ENCODE data around the gene SLC43A1. TPM values are rescaled to one million over a fixed set of nuclear protein-coding genes. Genes with fewer than 3 reads are reported as not detected.

SLC43A1 gene
- total RNA-seq, 1 experiment from 2014 or later: 27.1 TPM

GRCh38 chr11:57436031-57436430 is 79.5 kb downstream of the SLC43A1 start:
- POLR2A ChIA-PET: no interaction called here
- peaks cover 2% of the 10 kb centered on the region; the same call in 1 of the 2 replicates for H3K4me1 Mint-ChIP-seq
- no peaks in the 10 kb centered on the region for H3K36me3 Mint-ChIP-seq
- CTCF ChIA-PET: interaction anchor here (0.8 to 1.3 kb wide), 3 partner anchors 10 to 22 kb away, joined by 5 to 6 read pairs (median 5); partner anchors contain the start of gene SLC43A3
- ATAC-seq (no peak), DNase-seq (ENCODE audit: low spot score) (no peak)
- H3K27me3 Mint-ChIP-seq (ENCODE audit: low read depth): peaks cover 4% of the 10 kb centered on the region
- no peak overlapping the region for H3K27ac Mint-ChIP-seq
- no peak for TF ChIP-seq FOXP1 (CRISPR knock-in tag; IDR thresholded peaks at IDR 0.05; ENCODE audit: borderline replicate concordance)
- TF ChIP-seq OVOL2 (CRISPR knock-in tag; IDR thresholded peaks at IDR 0.05; ENCODE audit: borderline replicate concordance): no peak
- no peak for TF ChIP-seq ELF4 (CRISPR knock-in tag; IDR thresholded peaks at IDR 0.05; ENCODE audit: low read depth)
- TF ChIP-seq SMAD4 (CRISPR knock-in tag; IDR thresholded peaks at IDR 0.05): no peak
- no peak overlapping the region for H3K4me3 Mint-ChIP-seq
- no peaks in the 10 kb centered on the region for H3K9me3 Mint-ChIP-seq

DNA sequence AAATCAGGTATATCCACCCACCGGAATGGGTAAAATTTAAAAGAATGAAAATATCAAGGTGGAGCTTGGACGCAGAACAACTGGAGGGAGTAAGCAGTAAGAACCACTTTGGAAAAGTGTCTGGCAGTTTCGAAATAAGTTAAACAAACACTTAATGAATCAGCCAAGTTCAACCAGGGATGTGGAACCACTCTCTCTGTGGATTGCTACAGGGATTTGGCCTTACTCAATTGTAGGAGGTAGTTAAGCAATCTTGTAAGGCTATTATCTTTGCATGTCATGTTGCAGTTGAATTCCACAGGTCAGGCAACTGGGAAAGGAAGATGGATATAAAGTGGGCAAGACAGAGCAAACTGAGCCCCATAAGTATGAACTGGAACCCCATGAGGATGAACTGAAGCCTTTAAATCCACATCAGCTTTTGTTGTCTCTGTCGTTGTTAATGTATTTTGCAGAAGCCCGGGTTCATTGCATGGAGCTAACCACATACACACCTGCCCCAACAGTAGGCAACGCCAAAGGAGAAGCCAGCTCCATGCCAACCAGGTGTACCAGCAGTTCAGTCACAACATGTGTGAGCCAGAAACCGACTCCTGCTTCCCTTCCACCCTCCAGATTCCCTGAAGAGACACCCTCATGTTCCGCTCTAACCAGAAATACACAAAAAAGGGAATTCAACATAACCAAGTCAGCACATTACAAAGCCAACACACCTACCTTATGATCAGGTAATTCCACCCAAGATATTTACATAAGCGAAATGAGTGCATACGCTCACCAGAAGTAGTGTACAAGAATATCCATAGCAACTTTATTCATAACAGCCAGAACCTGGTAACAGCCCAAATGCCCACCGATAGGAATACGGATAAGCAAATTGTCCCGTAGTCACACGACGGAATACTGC is 80.6 kb downstream of the SLC43A1 start:
- peaks cover 2% of the 10 kb centered on the region; the same call in 1 of the 2 replicates for H3K4me1 Mint-ChIP-seq
- ChIA-PET CTCF (interaction anchor here (1.1 kb wide), 1 partner anchor 75 kb away, joined by 3 read pairs; no protein-coding TSS in a partner anchor), POLR2A (no interaction called here)
- ATAC-seq: no peak
- H3K4me3 Mint-ChIP-seq: no peak overlapping the region
- no peak for DNase-seq (ENCODE audit: low spot score)
- no peak overlapping the region for H3K27ac Mint-ChIP-seq
- H3K36me3 Mint-ChIP-seq: no peaks in the 10 kb centered on the region
- peak; percentile 97 for TF ChIP-seq GABPB1 (CRISPR knock-in tag; IDR thresholded peaks at IDR 0.05)
- TF ChIP-seq ZNF416 (CRISPR knock-in tag; IDR thresholded peaks at IDR 0.05): no peak
- TF ChIP-seq, protein P1, sequence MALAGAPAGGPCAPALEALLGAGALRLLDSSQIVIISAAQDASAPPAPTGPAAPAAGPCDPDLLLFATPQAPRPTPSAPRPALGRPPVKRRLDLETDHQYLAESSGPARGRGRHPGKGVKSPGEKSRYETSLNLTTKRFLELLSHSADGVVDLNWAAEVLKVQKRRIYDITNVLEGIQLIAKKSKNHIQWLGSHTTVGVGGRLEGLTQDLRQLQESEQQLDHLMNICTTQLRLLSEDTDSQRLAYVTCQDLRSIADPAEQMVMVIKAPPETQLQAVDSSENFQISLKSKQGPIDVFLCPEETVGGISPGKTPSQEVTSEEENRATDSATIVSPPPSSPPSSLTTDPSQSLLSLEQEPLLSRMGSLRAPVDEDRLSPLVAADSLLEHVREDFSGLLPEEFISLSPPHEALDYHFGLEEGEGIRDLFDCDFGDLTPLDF (CRISPR knock-in tag; IDR thresholded peaks at IDR 0.05): no peak
- TF ChIP-seq AFF4 (CRISPR knock-in tag; IDR thresholded peaks at IDR 0.05; ENCODE audit: borderline replicate concordance): no peak
- no peaks in the 10 kb centered on the region for H3K9me3 Mint-ChIP-seq
- H3K27me3 Mint-ChIP-seq (ENCODE audit: low read depth): peaks cover 7% of the 10 kb centered on the region

Other genes with a start within 250 kb of the SLC43A1 start
- gene TNKS1BP1, start 190.8 kb downstream of the SLC43A1 start, total RNA-seq (2021): 109 to 127 TPM (median 125 TPM) in 3 replicates
- gene SSRP1, start 179.8 kb downstream of the SLC43A1 start, total RNA-seq (2021): 218 to 228 TPM (median 223 TPM) in 3 replicates
- gene P2RX3, start 177.3 kb downstream of the SLC43A1 start, total RNA-seq (2021): 0.26 to 1.1 TPM (median 0.66 TPM) in 3 replicates
- gene PRG3, start 134.6 kb downstream of the SLC43A1 start, total RNA-seq (2021): not detected in 3 replicates
- gene PRG2, start 125.1 kb downstream of the SLC43A1 start, total RNA-seq (2021): 0.57 to 0.60 TPM in 2 of 3 replicates, not detected in the other
- 22.6 to 25.8 TPM (median 25.3 TPM) in 3 replicates for gene SLC43A3, start 88.6 kb downstream of the SLC43A1 start, total RNA-seq (2021)
- 13.8 to 15.5 TPM (median 14.3 TPM) in 3 replicates for gene RTN4RL2, start 55.2 kb downstream of the SLC43A1 start, total RNA-seq (2021)
- 63.5 to 92.8 TPM (median 68.4 TPM) in 3 replicates for gene TIMM10, start 15.1 kb upstream of the SLC43A1 start, total RNA-seq (2021)
- 0.26 to 0.39 TPM (median 0.34 TPM) in 3 replicates for gene SMTNL1, start 21.9 kb upstream of the SLC43A1 start, total RNA-seq (2021)
- gene UBE2L6, start 52.0 kb upstream of the SLC43A1 start, total RNA-seq (2021): 38.8 to 48.5 TPM (median 47.4 TPM) in 3 replicates
- gene SERPING1, start 82.0 kb upstream of the SLC43A1 start, total RNA-seq (2021): 49.1 to 51.8 TPM (median 50.2 TPM) in 3 replicates
- 0.15 to 0.30 TPM in 2 of 3 replicates, not detected in the other for gene YPEL4, start 134.2 kb upstream of the SLC43A1 start, total RNA-seq (2021)
- 24.5 to 26.3 TPM (median 24.6 TPM) in 3 replicates for gene CLP1, start 142.1 kb upstream of the SLC43A1 start, total RNA-seq (2021)
- gene ZDHHC5, start 152.4 kb upstream of the SLC43A1 start, total RNA-seq (2021): 49.3 to 51.6 TPM (median 50.5 TPM) in 3 replicates
- gene MED19, start 196.5 kb upstream of the SLC43A1 start, total RNA-seq (2021): 18.0 to 19.9 TPM (median 19.1 TPM) in 3 replicates
- 84.9 to 85.7 TPM (median 85.4 TPM) in 3 replicates for gene TMX2, start 196.9 kb upstream of the SLC43A1 start, total RNA-seq (2021)
- gene SELENOH, start 225.8 kb upstream of the SLC43A1 start, total RNA-seq (2021): 251 to 266 TPM (median 259 TPM) in 3 replicates
- gene BTBD18, start 236.1 kb upstream of the SLC43A1 start, total RNA-seq (2021): 0.09 to 0.14 TPM in 2 of 3 replicates, not detected in the other
- 164 to 165 TPM (median 164 TPM) in 3 replicates for gene CTNND1, start 246.1 kb upstream of the SLC43A1 start, total RNA-seq (2021)